Lung (tissue), 12 donors: ENCODE measurements around the gene PAFAH2. TPM values are rescaled to one million over a fixed set of nuclear protein-coding genes. Genes with fewer than 3 reads are reported as not detected.

Source experiments
- ATAC-seq: fragments of 200-7000 bp; cut with Tn5 transposase; one replicate; pipeline ENCODE4 v1.9.1; 2020; ENCODE audit warnings: moderate number of reproducible peaks; ENCODE audit not compliant: insufficient read depth, low FRiP score
- DNase-seq, 3 donors: peaks; one replicate each; pipeline ENCODE4 v3.0.0-alpha.2; 2013 to 2017
- H3K27ac ChIP-seq, 2 donors: one replicate each; pipeline ENCODE4 v1.5.1; 2013; ENCODE audit warnings: mild to moderate bottlenecking in 2 of 2, moderate library complexity in 2 of 2, control low read depth in 1 of 2, inconsistent platforms in 1 of 2, low read depth in 1 of 2, low read length in 1 of 2
- H3K27me3 ChIP-seq, 3 donors: one replicate each; pipeline ENCODE4 v1.5.1; 2013; ENCODE audit warnings: low read length in 2 of 3; ENCODE audit not compliant: control insufficient read depth in 3 of 3, insufficient read depth in 3 of 3
- H3K36me3 ChIP-seq, 4 donors: one replicate each; pipeline ENCODE4 v1.5.1; 2013; ENCODE audit warnings: low read length in 4 of 4, mild to moderate bottlenecking in 1 of 4, moderate library complexity in 1 of 4; ENCODE audit not compliant: control insufficient read depth in 4 of 4, insufficient read depth in 4 of 4
- H3K4me1 ChIP-seq, 5 donors: one replicate each; pipeline ENCODE4 v1.5.1; 2013; ENCODE audit warnings: low read length in 5 of 5, mild to moderate bottlenecking in 2 of 5, moderate library complexity in 1 of 5; ENCODE audit not compliant: control insufficient read depth in 5 of 5, insufficient read depth in 5 of 5
- H3K4me3 ChIP-seq: one replicate; pipeline ENCODE4 v1.5.1; 2013; ENCODE audit warnings: mild to moderate bottlenecking, control low read depth, moderate library complexity
- H3K9ac ChIP-seq, 2 donors: one replicate each; pipeline ENCODE4 v1.5.1; 2013; ENCODE audit warnings: low read length in 2 of 2, control low read depth in 1 of 2; ENCODE audit not compliant: insufficient read depth in 1 of 2
- H3K9me3 ChIP-seq, 4 donors: one replicate each; pipeline ENCODE4 v1.5.1; 2013; ENCODE audit warnings: low read length in 3 of 4, mild to moderate bottlenecking in 1 of 4, moderate library complexity in 1 of 4; ENCODE audit not compliant: control insufficient read depth in 4 of 4, insufficient read depth in 3 of 4
- CTCF ChIP-seq: IDR thresholded peaks from 2 replicates; pipeline ENCODE4 v1.5.1; 2012; ENCODE audit warnings: mild to moderate bottlenecking; ENCODE audit errors: control extremely low read depth, extremely low read depth
- WGBS, 2 donors: extraction: QIAGEN DNeasy Blood & Tissue Kit; methylation state at CpG; one replicate each; pipeline ENCODE4 v1.1.7; 2013; 5-methylcytosine and 5-hydroxymethylcytosine counted together
- polyA plus RNA-seq, 2 donors: library from polyadenylated mRNA; stranded (reverse); fragments of 200-250 nt; gene quantifications; one replicate each; pipeline ENCODE4 v1.2.1, GENCODE V29; 2013
- total RNA-seq, 2 donors: library from RNA; depleted of rRNA in 1 of 2; stranded (reverse); fragments of >200 nt in 1 of 2; gene quantifications; one replicate each; pipeline ENCODE4 v1.2.1, GENCODE V29; 2014 to 2021
- donor health status: control.
- donor health status: control.
- donor health status: Bipolar disorder and iron deficiency.
- donor health status: healthy.
- donor health status: DM: yes; HTN: yes; CAD: no.

PAFAH2 gene
- total and polyA plus RNA-seq, 4 donors: 6.5 to 15.2 (median 9.1) TPM

GRCh38 chr1:26038477-26038876 lies 40.6 kb upstream of the PAFAH2 start:
- no peak for DNase-seq
- Histone ChIP-seq H3K36me3 (no peaks in the 10 kb centered on the region), H3K9ac (no peak overlapping the region), H3K4me1 (peaks cover 0 to 12% (median 0%) of the 10 kb centered on the region in 5 donors), H3K27me3 (peaks cover 0 to 5% (median 0%) of the 10 kb centered on the region in 3 donors), H3K4me3 (no peak overlapping the region), H3K9me3 (no peaks in the 10 kb centered on the region), H3K27ac (peak overlapping the region in 1 of 2 donors; percentile 67)
- WGBS, 2 donors: 88 to 89% methylated on average over 6 of the region's 6 CpGs
- no peak for TF ChIP-seq CTCF
- ATAC-seq: no peak

- H3K9ac ChIP-seq: no peak overlapping the region
- DNase-seq (no peak), ATAC-seq (no peak)
- H3K36me3 ChIP-seq: no peaks in the 10 kb centered on the region
- no peak overlapping the region for H3K4me3 ChIP-seq
- no peaks in the 10 kb centered on the region for H3K9me3 ChIP-seq
- H3K27ac ChIP-seq: peak overlapping the region in 1 of 2 donors; percentile 86
- peaks cover 0 to 12% (median 0%) of the 10 kb centered on the region in 5 donors for H3K4me1 ChIP-seq
- WGBS, 2 donors: 75 to 81% methylated on average over 6 of the region's 6 CpGs
- no peaks in the 10 kb centered on the region for H3K27me3 ChIP-seq
- no peak for TF ChIP-seq CTCF
These were observed 40.0 kb upstream of the PAFAH2 start for GRCh38 chr1:26037904-26038303.

GRCh38 chr1:26036756-26037281 lies 39.0 kb upstream of the PAFAH2 start:
- H3K9ac ChIP-seq: no peak overlapping the region
- ATAC-seq (no peak), DNase-seq (no peak)
- 70 to 87% methylated on average over 10 of the region's 11 CpGs for WGBS, 2 donors
- no peaks in the 10 kb centered on the region for H3K27me3 ChIP-seq
- no peaks in the 10 kb centered on the region for H3K9me3 ChIP-seq
- H3K36me3 ChIP-seq: no peaks in the 10 kb centered on the region
- no peak overlapping the region for H3K4me3 ChIP-seq
- peaks cover 0 to 12% (median 0%) of the 10 kb centered on the region in 5 donors for H3K4me1 ChIP-seq
- no peak for TF ChIP-seq CTCF
- H3K27ac ChIP-seq: peak overlapping the region in 1 of 2 donors; percentile 86
